Upper lobe of left lung (tissue), 6 donors: Measurements from ENCODE around the gene FKBP2. TPM values are rescaled to one million over a fixed set of nuclear protein-coding genes. Genes with fewer than 3 reads are reported as not detected.

Experiments
- ATAC-seq, 2 donors: fragments of 200-7000 bp; cut with Tn5 transposase; one replicate each; pipeline ENCODE4 v1.9.1; 2022; ENCODE audit warnings: mild to moderate bottlenecking in 2 of 2, moderate library complexity in 2 of 2; ENCODE audit not compliant: low FRiP score in 2 of 2
- DNase-seq, 2 donors: peaks; one replicate each; pipeline ENCODE4 v3.0.0-alpha.2; 2019 to 2020
- H3K27ac ChIP-seq, 4 donors: fragments of 200-600 bp; sonication (generic); one replicate each; pipeline ENCODE4 v1.5.1; 2016 to 2019
- H3K27me3 ChIP-seq, 4 donors: fragments of 200-600 bp; sonication (generic); one replicate each; pipeline ENCODE4 v1.5.1; 2017 to 2019
- H3K36me3 ChIP-seq, 4 donors: fragments of 200-600 bp; sonication (generic); one replicate each; pipeline ENCODE4 v1.5.1; 2016 to 2019
- H3K4me1 ChIP-seq, 4 donors: fragments of 200-600 bp; sonication (generic); one replicate each; pipeline ENCODE4 v1.5.1; 2018 to 2019
- H3K4me3 ChIP-seq, 4 donors: fragments of 200-600 bp; sonication (generic); one replicate each; pipeline ENCODE4 v1.5.1; 2017 to 2019; ENCODE audit warnings: mild to moderate bottlenecking in 2 of 4, moderate library complexity in 1 of 4
- H3K9me3 ChIP-seq, 4 donors: fragments of 200-600 bp; sonication (generic); one replicate each; pipeline ENCODE4 v1.5.1; 2018 to 2019
- EP300 ChIP-seq, 4 donors: sonication (generic); formaldehyde crosslinking; IDR thresholded peaks; one replicate each; pipeline ENCODE4 v1.5.1; 2017; ENCODE audit warnings: antibody characterized with exemption in 4 of 4, control low read depth in 2 of 4
- POLR2A ChIP-seq, 4 donors: fragments of 450-650 bp; IDR thresholded peaks; one replicate each; pipeline ENCODE4 v1.5.1; 2016 to 2017; ENCODE audit warnings: antibody characterized with exemption in 4 of 4, mild to moderate bottlenecking in 2 of 4
- POLR2AphosphoS5 ChIP-seq, 2 donors: sonication (generic); formaldehyde crosslinking; IDR thresholded peaks; one replicate each; pipeline ENCODE4 v1.5.1; 2017; ENCODE audit warnings: antibody characterized with exemption in 2 of 2
- WGBS, 2 donors: methylation state at CpG; one replicate each; pipeline ENCODE4 v1.1.5; 2017 to 2018; 5-methylcytosine and 5-hydroxymethylcytosine counted together
- total RNA-seq, 6 donors: library from RNA; depleted of rRNA in 4 of 6; stranded (reverse); fragments of >200 nt in 4 of 6; gene quantifications; one replicate each; pipeline versions ENCODE4 v1.1.0 to v1.2.1, GENCODE V29; 2016 to 2021
- TF ChIP-seq, protein P1 (sequence below), 6 experiments: fragments of 450-650 bp in 4 of 6; fragments of 200-600 bp in 2 of 6; sonication (generic) in 2 of 6; IDR thresholded peaks; one replicate each; pipeline ENCODE4 v1.5.1; 2016 to 2019; ENCODE audit warnings: antibody characterized with exemption in 6 of 6
- donor health status: DM: no; HTN: no; CAD: no; lungs with moderate emphysema.
- donor health status: DM: no; HTN: yes; CAD: no; lungs with severe emphysema.

Gene FKBP2
- total RNA-seq, 6 donors from 2014 or later = 40.9 to 132 (median 63.1) TPM

DNA sequence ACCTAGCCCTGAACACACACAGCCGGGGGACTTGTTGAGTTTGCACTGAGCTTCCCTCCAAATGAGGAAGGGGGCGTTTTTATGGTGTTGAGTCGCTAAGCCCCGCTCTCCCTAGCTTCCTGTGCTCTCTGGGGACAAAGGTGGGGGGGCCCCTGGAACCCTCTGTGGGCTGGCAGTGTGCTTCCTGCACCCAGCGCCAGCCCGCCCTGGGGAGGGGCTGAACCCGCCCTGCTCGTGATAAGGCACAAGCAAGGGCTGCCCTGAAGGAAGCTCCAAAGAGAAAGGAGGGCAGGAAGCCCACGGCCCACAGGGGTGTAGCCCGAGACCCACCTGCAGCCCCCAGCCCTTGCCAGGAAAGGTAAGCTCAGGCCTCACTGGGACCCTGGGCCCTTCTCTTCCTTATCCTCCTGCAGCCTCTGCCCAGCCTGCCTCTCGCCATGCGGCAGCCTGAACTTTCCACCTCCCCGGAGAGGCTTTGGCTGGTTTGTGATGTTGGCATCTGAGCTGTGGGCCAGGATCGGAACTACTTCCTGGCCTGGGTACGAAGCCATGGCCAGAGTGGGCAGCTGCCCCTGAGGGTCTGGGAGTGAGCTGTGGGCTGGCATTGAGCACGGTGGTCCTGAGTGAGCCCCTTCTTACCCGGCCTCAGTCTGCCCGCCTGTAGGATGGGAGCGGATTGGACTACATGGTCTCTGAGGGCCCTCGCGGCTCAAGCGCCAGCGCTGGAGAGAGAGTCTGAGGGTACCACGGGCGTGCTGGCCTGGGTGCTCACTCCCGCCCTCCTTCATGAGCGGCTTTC is 34.2 kb upstream of the FKBP2 start, which contains the start of gene FERMT3:
FERMT3 (plus strand) TSS at position 265 of the 799 bp plus-strand sequence. CDS start 644 bp downstream, outside the sequence.
- Histone ChIP-seq H3K4me1 (peaks cover 24 to 47% (median 36%) of the 10 kb centered on the region in 4 donors), H3K4me3 (peak within 1 kb of the TSS; percentile 37 to 62 (median 50))
- peak; percentile 89 for DNase-seq

GRCh38 chr11:64207256-64208085 is 33.4 kb upstream of the FKBP2 start:
- WGBS, 2 donors = 26 to 34% methylated on average over 18 to 21 of the region's 30 CpGs
- Histone ChIP-seq H3K4me1 (peaks cover 24 to 47% (median 36%) of the 10 kb centered on the region in 4 donors), H3K9me3 (no peaks in the 10 kb centered on the region), H3K27me3 (no peaks in the 10 kb centered on the region), H3K27ac (peak overlapping the region; percentile 86 to 94 (median 90)), H3K36me3 (peaks cover 9 to 46% (median 37%) of the 10 kb centered on the region in 4 donors), H3K4me3 (peak overlapping the region; percentile 37 to 62 (median 50))
- TF ChIP-seq POLR2AphosphoS5 (IDR thresholded peaks at IDR 0.05) (peak; percentile 63 to 70), EP300 (IDR thresholded peaks at IDR 0.05) (no peak), POLR2A (IDR thresholded peaks at IDR 0.05) (peak in 2 of 4 donors; percentile 32 to 75)
- TF ChIP-seq, protein P1, sequence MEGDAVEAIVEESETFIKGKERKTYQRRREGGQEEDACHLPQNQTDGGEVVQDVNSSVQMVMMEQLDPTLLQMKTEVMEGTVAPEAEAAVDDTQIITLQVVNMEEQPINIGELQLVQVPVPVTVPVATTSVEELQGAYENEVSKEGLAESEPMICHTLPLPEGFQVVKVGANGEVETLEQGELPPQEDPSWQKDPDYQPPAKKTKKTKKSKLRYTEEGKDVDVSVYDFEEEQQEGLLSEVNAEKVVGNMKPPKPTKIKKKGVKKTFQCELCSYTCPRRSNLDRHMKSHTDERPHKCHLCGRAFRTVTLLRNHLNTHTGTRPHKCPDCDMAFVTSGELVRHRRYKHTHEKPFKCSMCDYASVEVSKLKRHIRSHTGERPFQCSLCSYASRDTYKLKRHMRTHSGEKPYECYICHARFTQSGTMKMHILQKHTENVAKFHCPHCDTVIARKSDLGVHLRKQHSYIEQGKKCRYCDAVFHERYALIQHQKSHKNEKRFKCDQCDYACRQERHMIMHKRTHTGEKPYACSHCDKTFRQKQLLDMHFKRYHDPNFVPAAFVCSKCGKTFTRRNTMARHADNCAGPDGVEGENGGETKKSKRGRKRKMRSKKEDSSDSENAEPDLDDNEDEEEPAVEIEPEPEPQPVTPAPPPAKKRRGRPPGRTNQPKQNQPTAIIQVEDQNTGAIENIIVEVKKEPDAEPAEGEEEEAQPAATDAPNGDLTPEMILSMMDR (IDR thresholded peaks at IDR 0.05) = no peak
- DNase-seq = peak; percentile 80 to 87
- ATAC-seq = peak; percentile 64 to 82

More for the DNA sequence above, 34.2 kb upstream of the FKBP2 start, which contains the start of gene FERMT3:
- WGBS, 2 donors = 50 to 56% methylated on average over 2 to 27 of the region's 27 CpGs
- peaks cover 9 to 46% (median 38%) of the 10 kb centered on the region in 4 donors for H3K36me3 ChIP-seq
- no peaks in the 10 kb centered on the region for H3K27me3 ChIP-seq
- peak within 1 kb of the TSS; percentile 86 to 94 (median 90) for H3K27ac ChIP-seq
- no peak for TF ChIP-seq EP300 (IDR thresholded peaks at IDR 0.05)
- peak in 1 of 4 donors; percentile 74 for TF ChIP-seq POLR2A (IDR thresholded peaks at IDR 0.05)
- peak in 1 of 2 donors; percentile 68 for TF ChIP-seq POLR2AphosphoS5 (IDR thresholded peaks at IDR 0.05)
- TF ChIP-seq, protein P1 (IDR thresholded peaks at IDR 0.05) = no peak
- ATAC-seq = peak; percentile 60 to 65
- H3K9me3 ChIP-seq = no peaks in the 10 kb centered on the region

GRCh38 chr11:64208086-64208795 is 32.7 kb upstream of the FKBP2 start:
- peaks cover 24 to 47% (median 36%) of the 10 kb centered on the region in 4 donors for H3K4me1 ChIP-seq
- H3K27me3 ChIP-seq = no peaks in the 10 kb centered on the region
- peak overlapping the region; percentile 86 to 94 (median 90) for H3K27ac ChIP-seq
- DNase-seq (peak in 1 of 2 donors; percentile 82), ATAC-seq (no peak)
- H3K9me3 ChIP-seq = no peaks in the 10 kb centered on the region
- 74 to 80% methylated on average over 4 to 23 of the region's 23 CpGs for WGBS, 2 donors
- peaks cover 4 to 38% (median 29%) of the 10 kb centered on the region in 4 donors for H3K36me3 ChIP-seq
- TF ChIP-seq EP300 (IDR thresholded peaks at IDR 0.05) = no peak
- TF ChIP-seq, protein P1 (IDR thresholded peaks at IDR 0.05) = no peak
- no peak for TF ChIP-seq POLR2A (IDR thresholded peaks at IDR 0.05)
- no peak for TF ChIP-seq POLR2AphosphoS5 (IDR thresholded peaks at IDR 0.05)
- H3K4me3 ChIP-seq = peak overlapping the region in 3 of 4 donors; percentile 47 to 62 (median 54)
